CD14-positive monocyte (primary cell): ENCODE measurements around the gene TMBIM4. TPM values are rescaled to one million over a fixed set of nuclear protein-coding genes. Genes with fewer than 3 reads are reported as not detected.

ENCODE experiments used
- DNase-seq, 3 donors: peaks; one replicate each; pipeline ENCODE4 v3.0.0-alpha.2; 2011 to 2022
- H2AFZ ChIP-seq: 2 replicates; pipeline ENCODE4 v1.6.0; 2012; ENCODE audit warnings: mild to moderate bottlenecking, low read depth, low read length, inconsistent platforms; ENCODE audit not compliant: insufficient read depth, poor library complexity, severe bottlenecking
- H3K27ac ChIP-seq, 2 donors: 1 replicate in 1 of 2; 2 replicates in 1 of 2; pipeline ENCODE4 v1.5.1; 2012 to 2013; ENCODE audit warnings: low read length in 2 of 2, control low read depth in 1 of 2, inconsistent platforms in 1 of 2, low read depth in 1 of 2, mild to moderate bottlenecking in 1 of 2
- H3K27me3 ChIP-seq, 2 donors: one replicate each; pipeline versions ENCODE4 v1.6.0 to v1.6.1; 2011 to 2013; ENCODE audit warnings: low read length in 2 of 2; ENCODE audit not compliant: control insufficient read depth in 2 of 2, insufficient read depth in 2 of 2
- H3K36me3 ChIP-seq, 2 donors: replicated peaks in 1 of 2; 1 replicate in 1 of 2; 2 replicates in 1 of 2; pipeline versions ENCODE4 v1.5.1 to v1.6.1; 2012 to 2013; ENCODE audit warnings: low read length in 2 of 2, control low read depth in 1 of 2, inconsistent platforms in 1 of 2, mild to moderate bottlenecking in 1 of 2; ENCODE audit not compliant: insufficient read depth in 2 of 2, control insufficient read depth in 1 of 2
- H3K4me1 ChIP-seq, 2 donors: 1 replicate in 1 of 2; 2 replicates in 1 of 2; pipeline versions ENCODE4 v1.5.1 to v1.6.1; 2012 to 2013; ENCODE audit warnings: low read length in 2 of 2, control low read depth in 1 of 2, inconsistent platforms in 1 of 2, mild to moderate bottlenecking in 1 of 2, moderate library complexity in 1 of 2; ENCODE audit not compliant: insufficient read depth in 2 of 2, control insufficient read depth in 1 of 2
- H3K4me2 ChIP-seq: replicated peaks from 2 replicates; pipeline ENCODE3; 2012; ENCODE audit warnings: low read length, moderate library complexity, mild to moderate bottlenecking; ENCODE audit not compliant: poor library complexity, severe bottlenecking; ENCODE audit errors: extremely low read depth
- H3K4me3 ChIP-seq, 3 experiments: fragments of 200-600 bp in 1 of 3; sonication (generic) in 1 of 3; replicated peaks in 1 of 3; 1 replicate in 2 of 3; 2 replicates in 1 of 3; pipeline ENCODE4 v1.5.1; 2011 to 2013; ENCODE audit warnings: low read length in 3 of 3, mild to moderate bottlenecking in 3 of 3, control low read depth in 2 of 3, low read depth in 2 of 3, inconsistent platforms in 1 of 3, moderate library complexity in 1 of 3
- H3K79me2 ChIP-seq: 2 replicates; pipeline ENCODE4 v1.6.0; 2012; ENCODE audit warnings: mild to moderate bottlenecking, control low read depth, inconsistent platforms, low read length, moderate library complexity; ENCODE audit not compliant: insufficient read depth
- H3K9ac ChIP-seq: 2 replicates; pipeline ENCODE4 v1.6.0; 2017; ENCODE audit warnings: low read length, mild to moderate bottlenecking; ENCODE audit not compliant: insufficient read depth, poor library complexity, severe bottlenecking
- H3K9me3 ChIP-seq, 2 donors: replicated peaks in 1 of 2; 1 replicate in 1 of 2; 2 replicates in 1 of 2; pipeline versions ENCODE4 v1.5.1 to v1.6.1; 2012 to 2013; ENCODE audit warnings: low read length in 2 of 2, control low read depth in 1 of 2; ENCODE audit not compliant: control insufficient read depth in 1 of 2, insufficient read depth in 1 of 2
- H4K20me1 ChIP-seq: 2 replicates; pipeline ENCODE4 v1.6.0; 2012; ENCODE audit warnings: mild to moderate bottlenecking, low read length, control low read depth, moderate library complexity; ENCODE audit not compliant: insufficient read depth
- H3K27ac Mint-ChIP-seq, 7 donors: one replicate each; pipeline ENCODE4 v1.8.0; 2020; ENCODE audit warnings: mild to moderate bottlenecking in 7 of 7, mixed read lengths in 7 of 7, moderate library complexity in 6 of 7, inconsistent platforms in 2 of 7
- H3K27me3 Mint-ChIP-seq, 3 donors: one replicate each; pipeline ENCODE4 v1.8.0; 2021 to 2022; ENCODE audit warnings: low read depth in 3 of 3, mild to moderate bottlenecking in 3 of 3, mixed read lengths in 3 of 3, moderate library complexity in 3 of 3, inconsistent platforms in 1 of 3
- H3K36me3 Mint-ChIP-seq, 2 donors: one replicate each; pipeline ENCODE4 v1.8.0; 2020; ENCODE audit warnings: mixed read lengths in 2 of 2, inconsistent platforms in 1 of 2, mild to moderate bottlenecking in 1 of 2
- H3K4me1 Mint-ChIP-seq: one replicate; pipeline ENCODE4 v1.8.0; 2020; ENCODE audit warnings: mild to moderate bottlenecking, mixed read lengths
- H3K4me3 Mint-ChIP-seq, 2 donors: one replicate each; pipeline ENCODE4 v1.8.0; 2020; ENCODE audit warnings: mild to moderate bottlenecking in 2 of 2, mixed read lengths in 2 of 2, moderate library complexity in 1 of 2
- H3K9me3 Mint-ChIP-seq, 7 donors: one replicate each; pipeline ENCODE4 v1.8.0; 2020 to 2022; ENCODE audit warnings: mixed read lengths in 7 of 7, mild to moderate bottlenecking in 6 of 7, moderate library complexity in 6 of 7, inconsistent platforms in 2 of 7
- WGBS: methylation state at CpG from one replicate; pipeline ENCODE4 v1.1.5; 2013; ENCODE audit warnings: missing lambda C conversion rate; ENCODE audit not compliant: insufficient coverage; 5-methylcytosine and 5-hydroxymethylcytosine counted together
- intact Hi-C, 2 donors: fragments of 100-400 bp; cut with micrococcal nuclease; formaldehyde crosslinking; loops; one replicate each; pipeline versions ENCODE4 v1.15.0 to v1.15.1; 2023
- polyA plus RNA-seq, 3 donors: library from polyadenylated mRNA; depleted of rRNA in 1 of 3; unstranded in 2 of 3; stranded (reverse) in 1 of 3; fragments of 300-500 nt in 2 of 3; fragments of >200 nt in 1 of 3; fragmentation: Illumina TruSeq in 2 of 3; gene quantifications; 1 replicate in 2 of 3; 2 replicates in 1 of 3; pipeline ENCODE4 v1.2.3, GENCODE V29; 2012 to 2021
- TF ChIP-seq, protein P1 (sequence below): fragments of 200-600 bp; IDR thresholded peaks from one replicate; pipeline ENCODE4 v1.8.0; 2022; ENCODE audit warnings: antibody characterized with exemption, mild to moderate bottlenecking

Gene TMBIM4
- polyA plus RNA-seq, 3 donors = 153 to 823 (median 694) TPM

- Histone ChIP-seq H4K20me1 (peaks cover 12% of the 10 kb centered on the region), H3K27ac (peak overlapping the region; percentile 74), H3K79me2 (peaks cover 88% of the 10 kb centered on the region), H3K27me3 (no peaks in the 10 kb centered on the region), H3K4me1 (peaks cover 34 to 61% of the 10 kb centered on the region in 2 donors), H3K36me3 (peaks cover 24 to 55% of the 10 kb centered on the region in 2 donors), H3K9ac (no peak overlapping the region), H3K4me2 (peak overlapping the region; percentile 12), H2AFZ (no peak overlapping the region), H3K9me3 (peaks cover 0 to 6% of the 10 kb centered on the region in 2 donors), H3K4me3 (no peak overlapping the region)
- 0% methylated on average over 1 of the region's 5 CpGs for WGBS
- Mint-ChIP-seq H3K4me1 (peaks cover 51% of the 10 kb centered on the region), H3K9me3 (peaks cover 4 to 11% (median 6%) of the 10 kb centered on the region in 7 donors), H3K36me3 (peaks cover 25 to 52% of the 10 kb centered on the region in 2 donors), H3K27ac (peak overlapping the region; percentile 81 to 92 (median 87)), H3K27me3 (no peaks in the 10 kb centered on the region), H3K4me3 (no peak overlapping the region)
- peak; percentile 81 to 92 (median 90) for DNase-seq
- TF ChIP-seq, protein P1, sequence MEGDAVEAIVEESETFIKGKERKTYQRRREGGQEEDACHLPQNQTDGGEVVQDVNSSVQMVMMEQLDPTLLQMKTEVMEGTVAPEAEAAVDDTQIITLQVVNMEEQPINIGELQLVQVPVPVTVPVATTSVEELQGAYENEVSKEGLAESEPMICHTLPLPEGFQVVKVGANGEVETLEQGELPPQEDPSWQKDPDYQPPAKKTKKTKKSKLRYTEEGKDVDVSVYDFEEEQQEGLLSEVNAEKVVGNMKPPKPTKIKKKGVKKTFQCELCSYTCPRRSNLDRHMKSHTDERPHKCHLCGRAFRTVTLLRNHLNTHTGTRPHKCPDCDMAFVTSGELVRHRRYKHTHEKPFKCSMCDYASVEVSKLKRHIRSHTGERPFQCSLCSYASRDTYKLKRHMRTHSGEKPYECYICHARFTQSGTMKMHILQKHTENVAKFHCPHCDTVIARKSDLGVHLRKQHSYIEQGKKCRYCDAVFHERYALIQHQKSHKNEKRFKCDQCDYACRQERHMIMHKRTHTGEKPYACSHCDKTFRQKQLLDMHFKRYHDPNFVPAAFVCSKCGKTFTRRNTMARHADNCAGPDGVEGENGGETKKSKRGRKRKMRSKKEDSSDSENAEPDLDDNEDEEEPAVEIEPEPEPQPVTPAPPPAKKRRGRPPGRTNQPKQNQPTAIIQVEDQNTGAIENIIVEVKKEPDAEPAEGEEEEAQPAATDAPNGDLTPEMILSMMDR = peak; percentile 48
- intact Hi-C loops = loop anchor here (10.0 kb wide), 5 partner anchors 45 to 545 kb away; partner anchors contain the start of gene HELB (in 1 of the 2)
These were observed 19.9 kb downstream of the TMBIM4 start for GRCh38 chr12:66149702-66150398.

DNA sequence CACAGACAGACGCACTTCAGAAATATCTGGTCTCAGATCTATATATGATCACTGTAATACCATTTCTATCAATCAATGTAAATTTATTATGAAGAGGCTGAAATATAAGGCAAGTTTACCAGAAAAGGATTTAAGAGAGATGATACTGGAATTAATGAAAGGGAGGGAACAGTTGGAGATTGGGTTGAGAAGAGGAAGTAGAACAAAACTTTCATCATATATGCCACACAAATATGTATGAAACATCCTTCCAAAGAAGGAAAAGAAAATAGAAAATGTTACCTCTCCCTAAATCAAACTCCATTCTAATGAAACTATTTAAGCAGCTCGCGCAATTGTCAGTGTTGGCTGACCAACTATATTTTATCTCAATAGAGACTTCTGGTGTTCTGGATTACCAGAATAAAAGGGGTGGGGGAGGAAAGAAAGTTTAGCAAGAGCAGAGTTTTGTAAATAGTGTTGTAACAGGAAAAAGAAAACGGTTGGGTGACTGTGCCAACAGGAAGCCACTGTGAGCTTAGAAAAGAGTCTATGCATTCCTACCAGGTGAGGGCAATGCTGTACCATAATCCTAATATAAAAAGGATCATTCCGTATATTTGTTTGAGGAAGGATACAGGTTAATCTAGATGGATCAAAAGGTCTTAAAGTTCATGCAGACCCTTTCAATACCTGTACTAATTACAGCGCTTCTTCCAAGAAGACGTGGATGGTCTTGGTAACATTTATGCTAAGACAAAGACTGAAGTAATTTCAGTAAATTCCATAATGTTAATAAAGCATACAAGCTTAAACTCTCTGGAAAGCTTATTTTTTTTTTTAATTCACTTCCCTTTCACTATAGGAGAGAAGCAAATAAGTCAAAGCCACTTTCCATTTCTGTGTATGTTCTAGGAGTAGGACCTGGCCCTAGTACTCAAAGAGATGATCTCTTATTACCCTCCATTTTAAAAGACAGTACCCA is 24.7 kb downstream of the TMBIM4 start:
- Histone ChIP-seq H3K27me3 (no peaks in the 10 kb centered on the region), H3K27ac (peak overlapping the region in 1 of 2 donors; percentile 83), H3K9ac (no peak overlapping the region), H3K36me3 (peaks cover 35 to 71% of the 10 kb centered on the region in 2 donors), H3K4me2 (peak overlapping the region; percentile 67), H3K4me3 (peak overlapping the region; percentile 15 to 56 (median 35)), H4K20me1 (no peaks in the 10 kb centered on the region), H2AFZ (no peak overlapping the region), H3K4me1 (peaks cover 41 to 66% of the 10 kb centered on the region in 2 donors), H3K9me3 (peaks cover 4 to 34% of the 10 kb centered on the region in 2 donors), H3K79me2 (peaks cover 86% of the 10 kb centered on the region)
- Mint-ChIP-seq H3K27me3 (no peaks in the 10 kb centered on the region), H3K36me3 (peaks cover 44 to 71% of the 10 kb centered on the region in 2 donors), H3K4me1 (peaks cover 58% of the 10 kb centered on the region), H3K4me3 (peak overlapping the region; percentile 52 to 78), H3K27ac (peak overlapping the region; percentile 86 to 98 (median 96)), H3K9me3 (peaks cover 9 to 26% (median 24%) of the 10 kb centered on the region in 7 donors)
- intact Hi-C loops = loop anchor here (10.0 kb wide), 5 partner anchors 50 to 550 kb away; partner anchors contain the start of gene HELB (in 1 of the 2)
- TF ChIP-seq, protein P1 = peak; percentile 79
- peak; percentile 69 to 90 (median 87) for DNase-seq
- WGBS = no CpG with 5 or more reads among the region's 7 CpGs
